Hepatocyte (in vitro differentiated cells): ENCODE data around the gene UBASH3A.

Experiments used
- EZH2 ChIP-seq: fragments of 200-600 bp; sonication (generic); IDR thresholded peaks from 2 replicates; pipeline ENCODE4 v1.6.1; 2016; ENCODE audit warnings: antibody characterized with exemption, mild to moderate bottlenecking, borderline replicate concordance
- EZH2phosphoT487 ChIP-seq: fragments of 200-600 bp; sonication (generic); IDR thresholded peaks from one replicate; pipeline ENCODE4 v1.6.1; 2018; ENCODE audit warnings: antibody characterized with exemption, mild to moderate bottlenecking, low read depth, moderate library complexity; ENCODE audit not compliant: unreplicated experiment, severe bottlenecking

- TF ChIP-seq EZH2phosphoT487 = no peak
- TF ChIP-seq EZH2 = no peak
Observed at GRCh38 chr21:42463861-42464515, 60.3 kb downstream of the UBASH3A start.
